Measurements from ENCODE around the gene MRPL10. TPM values are rescaled to one million over a fixed set of nuclear protein-coding genes. Genes with fewer than 3 reads are reported as not detected.

MRPL10 gene
- total RNA-seq, result 10 to 100 TPM; 68.7 to 84.1 TPM

DNA sequence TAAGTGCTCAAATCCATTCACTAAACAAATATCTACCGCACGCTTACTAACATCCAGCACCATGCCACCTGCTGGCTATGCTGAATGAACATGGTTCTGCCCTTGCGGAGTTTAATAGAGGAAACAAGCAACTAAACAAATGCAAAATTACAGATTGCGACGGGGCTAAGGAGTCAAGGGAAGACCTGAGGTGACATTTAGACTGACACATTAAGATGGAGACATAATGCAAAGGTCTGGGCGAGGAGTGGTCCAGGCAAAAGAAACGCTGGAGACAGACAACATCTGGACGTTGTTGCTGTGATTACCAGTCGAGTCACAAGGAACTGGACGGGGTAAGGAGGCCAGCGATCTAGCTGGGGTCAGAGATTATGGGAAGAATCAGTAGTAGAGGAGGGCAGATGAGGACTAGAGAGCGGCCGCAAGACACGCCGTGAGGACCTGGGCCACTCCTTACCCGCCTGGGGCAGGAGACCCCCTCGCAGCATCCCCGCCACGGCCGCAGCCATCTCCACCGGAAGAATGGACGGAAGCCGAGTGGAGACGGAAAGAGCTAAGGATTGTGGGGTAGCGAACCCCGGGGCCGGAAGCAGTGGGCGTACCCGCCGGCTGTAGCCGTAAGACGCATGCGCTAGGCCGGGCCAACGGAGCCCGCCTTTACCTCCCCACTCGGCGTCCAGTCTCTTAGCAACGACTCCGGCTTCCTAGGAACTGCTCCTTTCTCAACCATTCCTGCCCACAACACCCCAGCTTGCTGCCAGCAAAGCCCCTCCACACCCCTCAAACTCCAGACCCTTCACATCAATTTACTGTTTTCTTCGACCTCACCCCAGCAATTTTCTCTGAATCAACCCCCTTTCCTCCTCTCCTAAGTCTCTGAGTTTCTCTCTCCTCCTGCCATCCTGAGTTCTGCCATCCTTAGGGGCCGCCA is at the start of gene MRPL10, which contains the start of gene LRRC46:
Gene MRPL10 (minus strand): TSS at position 539 of the 931 bp plus-strand sequence. CDS start 30 bp downstream, at position 509.
Gene LRRC46 (plus strand): TSS at position 668 of the 931 bp plus-strand sequence. CDS start 320 bp downstream, outside the sequence.
- peak within 1 kb of the TSS; percentile 89 for H3K27ac Mint-ChIP-seq
- H3K36me3 Mint-ChIP-seq, result peaks cover 11 to 15% of the 10 kb centered on the region in 2 donors
- no peaks in the 10 kb centered on the region for H3K9me3 Mint-ChIP-seq
- DNase-seq (ENCODE audit: low spot score in 2 of 2), result peak; percentile 91 to 93
- ATAC-seq, result peak; percentile 95 to 98

DNA sequence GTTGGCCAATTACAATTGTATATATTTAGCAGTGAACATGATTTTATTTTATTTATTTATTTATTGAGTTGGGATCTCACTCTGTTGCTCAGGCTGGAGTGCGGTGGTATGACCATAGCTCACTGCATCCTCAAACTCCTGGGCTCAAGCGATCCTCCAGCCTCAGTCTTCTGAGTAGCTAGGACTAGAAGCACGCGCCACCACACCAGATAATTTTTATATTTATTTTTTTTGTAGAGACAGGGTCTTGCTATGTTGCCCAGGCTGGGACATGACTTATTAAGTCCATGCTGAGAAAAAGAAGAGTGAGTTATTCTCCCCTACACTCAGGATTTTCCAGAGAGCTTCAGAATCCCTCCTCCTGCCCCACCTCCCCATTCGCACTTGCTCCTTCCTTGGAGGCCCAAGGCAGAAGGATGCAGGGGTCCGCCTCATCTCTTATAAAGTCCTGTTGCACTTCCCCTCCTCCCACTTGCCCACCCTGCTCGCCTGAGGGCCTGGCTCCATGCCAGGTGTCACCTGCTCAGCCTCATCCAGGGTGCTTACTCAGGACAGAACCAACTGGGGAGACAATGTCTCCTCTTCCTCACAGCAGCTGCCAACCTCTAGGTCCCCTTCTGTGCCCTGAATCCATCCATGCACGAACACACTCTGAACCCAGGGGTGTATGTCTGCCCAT is 48.6 kb upstream of the MRPL10 start:
- Mint-ChIP-seq H3K9me3 (no peaks in the 10 kb centered on the region), H3K27ac (no peak overlapping the region), H3K36me3 (no peaks in the 10 kb centered on the region)
- ATAC-seq, result no peak
- no peak for DNase-seq (ENCODE audit: low spot score in 2 of 2)

DNA sequence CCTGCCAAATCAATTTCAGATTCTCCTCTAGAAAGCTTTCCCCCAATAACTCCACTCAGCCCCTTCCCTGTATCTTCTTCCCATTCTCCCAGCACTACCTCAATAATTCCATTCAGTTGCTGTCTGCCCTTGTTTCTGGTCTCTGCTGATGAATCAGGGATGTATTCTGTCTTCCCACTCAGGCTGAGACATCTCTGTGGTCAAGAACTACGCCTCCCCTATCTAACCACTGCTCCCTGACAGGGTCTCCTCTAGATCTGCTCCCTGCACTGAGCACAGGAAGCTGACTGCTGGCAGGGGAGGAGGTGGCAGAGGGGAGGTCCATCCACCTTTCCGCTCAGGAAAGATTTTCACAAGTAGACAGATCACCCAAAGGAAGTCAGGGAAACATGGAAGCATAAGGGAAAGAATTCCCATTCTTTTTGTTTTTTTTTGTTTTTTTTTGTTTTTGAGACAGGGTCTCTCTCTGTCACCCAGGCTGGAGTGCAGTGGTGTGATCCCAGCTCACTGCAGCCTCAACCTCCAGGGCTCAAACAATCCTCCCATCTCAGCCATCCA is 47.8 kb upstream of the MRPL10 start:
- no peak overlapping the region for H3K27ac Mint-ChIP-seq
- DNase-seq (ENCODE audit: low spot score in 2 of 2) (no peak), ATAC-seq (peak; percentile 63 to 69)

DNA sequence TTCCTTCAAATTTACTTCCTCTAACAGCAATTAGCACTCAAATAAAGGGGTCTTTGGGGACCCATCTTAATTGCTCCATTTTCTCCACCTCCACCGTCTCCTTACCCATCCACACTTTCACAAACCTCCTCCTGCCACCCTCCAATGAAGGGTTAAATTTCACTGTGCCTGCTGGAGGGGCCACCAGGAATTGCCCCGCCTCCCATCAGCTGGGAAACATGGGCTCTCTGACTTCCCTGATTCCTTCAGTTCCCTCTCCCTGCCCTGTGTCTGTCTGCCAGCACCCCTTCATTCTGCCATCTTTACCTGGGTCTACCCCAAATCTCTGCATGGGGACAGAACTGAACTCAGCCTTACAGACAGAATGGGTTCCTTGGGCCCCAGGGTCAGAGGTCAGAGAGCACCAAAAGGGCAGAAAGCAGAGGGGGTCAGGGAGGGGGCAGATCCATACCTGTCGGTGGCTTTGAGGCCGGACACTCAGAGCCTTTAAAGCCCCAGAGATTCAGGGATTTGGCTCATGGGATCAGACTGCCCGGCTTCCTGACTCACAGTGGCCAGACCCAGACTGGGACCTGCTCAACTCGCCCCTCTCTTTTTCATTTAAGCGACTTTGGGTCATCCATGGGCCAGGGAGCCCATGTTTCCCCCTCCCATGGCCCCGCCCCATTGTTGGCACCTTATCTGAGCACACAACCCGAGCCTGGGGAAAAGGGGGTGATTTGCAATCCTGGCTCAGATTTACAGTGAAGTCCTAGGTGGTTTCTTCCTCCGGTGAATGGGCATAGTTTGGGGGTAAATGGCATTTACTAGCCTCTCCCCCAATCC is 47.1 kb upstream of the MRPL10 start:
- Mint-ChIP-seq H3K36me3 (no peaks in the 10 kb centered on the region), H3K27ac (peak overlapping the region in 1 of 2 donors; percentile 12), H3K9me3 (no peaks in the 10 kb centered on the region)
- DNase-seq (ENCODE audit: low spot score in 2 of 2) (no peak), ATAC-seq (no peak)

More for the DNA sequence above, 47.8 kb upstream of the MRPL10 start:
- Mint-ChIP-seq H3K36me3 (no peaks in the 10 kb centered on the region), H3K9me3 (no peaks in the 10 kb centered on the region)

DNA sequence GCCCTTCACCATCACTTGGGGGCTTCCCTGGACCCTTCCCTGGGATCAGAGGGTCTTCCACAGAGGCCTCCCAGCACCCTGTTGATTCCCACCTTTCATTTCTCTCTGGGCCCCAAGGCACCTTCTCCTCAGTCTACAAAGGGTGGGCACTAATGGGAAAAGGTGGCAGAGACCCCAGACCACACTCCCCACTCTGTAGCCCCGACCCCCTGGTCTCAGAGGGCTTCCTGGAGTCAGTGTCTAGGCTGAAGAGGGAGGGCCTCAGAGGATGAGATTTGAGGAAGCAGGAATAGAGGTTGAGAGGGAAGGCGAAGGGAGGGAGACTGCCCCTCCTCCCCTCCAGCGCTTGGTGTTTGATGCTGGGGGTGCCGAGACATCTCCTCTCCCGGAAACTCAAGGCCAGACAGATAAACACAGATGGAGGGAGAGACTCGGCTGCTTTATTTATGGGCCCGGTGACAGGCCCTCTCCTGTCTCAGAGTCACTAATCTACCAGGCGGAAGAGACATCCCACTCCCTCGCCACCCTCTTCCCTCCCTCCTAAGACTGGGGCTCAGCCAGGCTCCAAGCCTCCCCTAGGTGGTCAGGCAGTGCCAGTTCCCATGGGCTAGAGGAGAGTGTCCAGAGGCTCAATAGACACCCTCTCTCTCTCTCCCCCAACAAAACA is 46.2 kb upstream of the MRPL10 start:
- ATAC-seq, result no peak
- Mint-ChIP-seq H3K9me3 (no peaks in the 10 kb centered on the region), H3K36me3 (no peaks in the 10 kb centered on the region), H3K27ac (no peak overlapping the region)
- DNase-seq (ENCODE audit: low spot score in 2 of 2), result no peak

DNA sequence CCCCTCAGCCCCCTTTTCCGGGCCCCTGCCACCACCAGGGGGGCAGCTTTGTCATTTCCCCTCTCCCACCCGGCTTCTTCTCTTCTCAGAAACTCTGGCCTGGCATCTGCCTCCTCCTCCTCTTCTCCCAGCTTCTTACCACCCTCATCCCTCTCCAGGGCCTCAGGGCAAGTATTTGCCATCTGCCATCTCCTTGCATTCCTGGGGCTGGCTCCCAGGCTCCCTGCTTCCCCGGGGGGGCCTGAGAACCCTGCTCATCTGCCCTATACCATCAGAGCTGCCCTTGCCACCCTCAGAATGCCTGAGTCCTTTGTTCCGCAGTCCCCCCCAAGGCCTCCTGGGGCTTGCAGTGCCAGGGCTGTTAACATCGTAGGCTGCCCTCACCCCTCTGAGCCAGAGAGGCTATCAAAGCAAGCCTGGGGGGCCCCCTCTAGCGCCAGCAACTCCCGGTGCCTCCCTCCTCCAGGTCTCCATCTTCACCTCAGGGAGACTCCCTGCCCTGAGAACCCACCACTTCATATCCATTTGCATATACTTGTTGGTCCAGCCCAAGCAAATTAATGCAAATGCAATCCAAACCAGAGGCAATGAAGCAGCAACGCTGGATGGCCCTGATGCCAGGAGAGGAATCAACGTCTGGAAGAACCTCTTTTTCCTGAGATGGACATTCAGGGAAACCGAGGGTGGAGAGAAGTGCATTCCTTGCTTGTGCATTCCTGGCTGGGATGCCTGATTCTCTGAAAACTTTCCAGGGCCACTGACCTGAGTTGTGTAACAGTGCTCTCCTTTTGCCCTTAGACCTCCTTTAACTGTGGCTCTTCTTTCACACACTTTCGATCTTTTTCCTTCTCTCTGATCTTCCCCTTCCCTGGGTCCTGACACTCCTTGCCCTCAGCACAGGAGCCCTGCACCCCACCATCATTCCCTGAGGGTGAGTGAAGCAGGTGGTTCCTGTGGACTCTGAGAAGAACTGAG is 44.0 kb upstream of the MRPL10 start:
- no peak overlapping the region for H3K27ac Mint-ChIP-seq
- ATAC-seq (no peak), DNase-seq (ENCODE audit: low spot score in 2 of 2) (no peak)
- H3K9me3 Mint-ChIP-seq, result no peaks in the 10 kb centered on the region
- no peaks in the 10 kb centered on the region for H3K36me3 Mint-ChIP-seq

DNA sequence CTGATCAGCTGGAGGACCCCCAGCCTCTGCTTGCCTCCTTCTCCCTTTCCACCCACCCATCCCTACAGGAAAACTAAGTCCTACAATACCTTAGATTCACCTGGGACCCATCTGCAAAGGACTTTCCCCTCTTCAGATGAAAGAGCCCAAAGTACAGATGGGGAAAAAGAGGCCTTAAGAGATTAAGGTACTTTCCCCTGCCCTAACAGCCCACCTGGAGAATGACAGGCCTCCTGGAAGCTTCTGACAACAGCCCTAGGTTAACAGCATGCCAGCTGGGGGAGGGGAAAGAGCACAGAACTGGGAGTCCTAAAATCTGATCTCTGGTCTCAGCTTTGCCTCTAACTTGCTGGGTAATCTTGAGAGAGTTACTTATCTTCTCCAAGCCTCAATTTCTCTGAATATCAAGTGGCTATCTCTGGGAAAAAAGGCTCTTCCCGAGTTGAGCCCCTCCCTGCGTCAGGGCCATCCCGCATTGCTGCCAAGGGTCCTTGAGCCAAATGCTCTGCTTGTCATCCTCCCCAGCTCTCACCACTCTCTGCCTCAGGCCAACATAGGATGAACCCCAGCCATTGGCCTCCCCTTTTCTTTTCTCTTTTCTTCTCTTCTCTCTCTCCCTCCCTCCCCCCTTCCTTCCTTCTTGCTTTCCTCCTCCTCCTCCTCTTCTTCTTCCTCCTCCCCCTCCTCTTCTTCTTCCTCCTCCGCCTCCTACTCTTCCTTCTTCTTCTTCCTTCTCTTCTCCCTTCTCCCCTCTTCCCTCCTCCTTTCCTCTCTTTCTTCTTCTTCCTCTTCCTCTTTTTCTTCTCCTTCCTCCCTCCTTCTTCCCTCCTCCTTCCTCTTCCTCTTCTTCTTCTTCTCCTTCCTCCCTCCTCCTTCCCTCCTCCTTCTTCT is 42.1 kb upstream of the MRPL10 start:
- Mint-ChIP-seq H3K9me3 (no peaks in the 10 kb centered on the region), H3K36me3 (no peaks in the 10 kb centered on the region), H3K27ac (no peak overlapping the region)
- ATAC-seq (no peak), DNase-seq (ENCODE audit: low spot score in 2 of 2) (no peak)

DNA sequence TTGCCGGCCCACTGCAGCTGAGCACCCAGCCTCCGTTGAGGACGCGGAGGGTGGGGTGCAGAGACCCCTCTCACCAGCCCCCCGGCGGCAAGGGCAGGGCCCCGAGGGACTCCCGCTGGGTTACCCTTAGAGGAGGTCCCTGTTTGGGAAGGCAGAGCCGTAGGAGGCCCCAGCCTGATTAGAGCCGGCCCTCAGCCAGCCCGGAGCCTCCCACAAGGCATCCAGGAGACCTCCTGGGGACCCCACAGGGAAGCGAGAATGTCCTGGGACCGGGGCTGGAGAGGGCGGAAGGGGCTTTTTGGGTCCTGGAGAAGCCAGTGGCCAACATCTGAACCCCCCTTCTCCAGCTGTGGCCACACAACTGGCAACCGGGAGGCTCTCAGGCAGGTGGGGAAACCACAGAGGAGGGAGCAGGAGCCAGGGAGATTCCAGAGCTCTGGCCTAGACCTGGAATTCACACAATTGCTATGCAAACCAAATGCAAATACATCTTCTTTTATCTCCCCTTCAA is 41.4 kb upstream of the MRPL10 start:
- Mint-ChIP-seq H3K36me3 (no peaks in the 10 kb centered on the region), H3K9me3 (no peaks in the 10 kb centered on the region), H3K27ac (no peak overlapping the region)
- DNase-seq (ENCODE audit: low spot score in 2 of 2) (no peak), ATAC-seq (no peak)

DNA sequence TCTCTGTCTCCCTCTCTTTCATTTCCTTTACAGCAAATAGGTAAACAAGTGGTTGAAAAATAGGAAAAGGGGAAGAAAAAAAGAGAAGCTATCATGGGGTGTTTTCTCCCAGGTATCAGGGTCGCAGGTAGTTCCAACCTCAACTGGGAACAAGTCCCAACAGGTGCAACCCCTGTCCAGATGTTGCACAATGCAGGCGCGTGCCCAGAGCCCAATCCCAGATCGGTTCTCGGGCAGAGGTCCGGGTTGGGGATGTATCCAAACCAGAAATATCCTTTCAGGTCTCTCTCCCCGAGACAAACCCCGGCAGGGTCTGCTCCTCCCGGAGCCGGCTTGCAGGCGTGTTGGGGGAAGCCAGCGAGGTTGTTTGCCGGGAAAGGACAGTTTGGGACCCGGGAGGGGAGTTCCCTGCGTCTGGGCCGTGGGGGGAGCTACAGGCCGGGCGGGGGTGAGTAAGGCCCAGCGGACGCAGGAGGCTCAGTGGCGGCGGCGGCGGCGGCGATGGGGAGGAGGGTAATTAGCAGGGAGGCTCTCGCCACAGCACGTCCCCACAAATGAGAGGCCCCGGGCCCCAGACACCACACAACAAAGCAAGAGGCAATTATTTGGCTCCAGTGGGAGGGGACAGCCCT is 40.8 kb upstream of the MRPL10 start:
- DNase-seq (ENCODE audit: low spot score in 2 of 2) (no peak), ATAC-seq (no peak)
- Mint-ChIP-seq H3K36me3 (no peaks in the 10 kb centered on the region), H3K27ac (no peak overlapping the region), H3K9me3 (no peaks in the 10 kb centered on the region)

DNA sequence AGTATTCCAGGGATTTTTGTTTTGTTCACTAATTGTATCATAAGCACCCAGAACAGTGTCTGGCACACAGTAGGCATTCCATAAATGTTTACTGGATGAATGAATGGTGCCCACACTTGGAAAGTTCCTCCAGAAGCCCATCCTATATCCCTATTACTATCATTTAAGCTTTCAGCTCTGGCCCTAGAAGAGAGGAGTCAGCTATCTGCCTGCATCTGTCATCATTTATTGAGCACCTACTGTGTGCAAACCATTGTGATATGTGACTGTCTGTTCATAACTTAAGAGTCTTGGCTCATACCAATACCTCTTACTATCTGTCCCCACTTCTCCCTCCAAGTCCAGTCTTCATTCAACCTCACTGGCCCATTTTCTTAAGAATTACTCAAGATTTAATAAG is 39.7 kb upstream of the MRPL10 start:
- Mint-ChIP-seq H3K36me3 (no peaks in the 10 kb centered on the region), H3K9me3 (no peaks in the 10 kb centered on the region), H3K27ac (no peak overlapping the region)
- no peak for ATAC-seq
- no peak for DNase-seq (ENCODE audit: low spot score in 2 of 2)

DNA sequence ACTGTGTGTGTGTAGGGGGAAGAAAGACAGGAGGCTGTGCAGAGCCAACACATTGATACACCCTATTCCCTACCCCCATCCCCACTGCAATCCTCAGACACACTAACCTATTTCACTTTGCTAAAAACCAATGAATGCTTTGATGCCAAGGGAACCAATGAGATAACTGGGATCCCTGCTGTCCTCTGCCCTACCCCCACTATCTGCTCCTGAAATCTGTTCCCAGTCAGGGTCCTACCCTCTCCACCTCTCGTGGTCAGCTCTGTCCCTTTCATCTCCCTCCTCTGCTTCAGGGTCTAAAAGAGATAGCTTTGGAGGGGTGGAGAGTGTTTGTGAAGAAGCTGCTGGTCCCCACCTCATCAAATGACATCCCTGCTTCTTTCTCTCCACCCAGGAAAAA is 38.7 kb upstream of the MRPL10 start:
- H3K36me3 Mint-ChIP-seq, result no peaks in the 10 kb centered on the region
- H3K27ac Mint-ChIP-seq, result no peak overlapping the region
- H3K9me3 Mint-ChIP-seq, result no peaks in the 10 kb centered on the region
- DNase-seq (ENCODE audit: low spot score in 2 of 2) (no peak), ATAC-seq (no peak)

DNA sequence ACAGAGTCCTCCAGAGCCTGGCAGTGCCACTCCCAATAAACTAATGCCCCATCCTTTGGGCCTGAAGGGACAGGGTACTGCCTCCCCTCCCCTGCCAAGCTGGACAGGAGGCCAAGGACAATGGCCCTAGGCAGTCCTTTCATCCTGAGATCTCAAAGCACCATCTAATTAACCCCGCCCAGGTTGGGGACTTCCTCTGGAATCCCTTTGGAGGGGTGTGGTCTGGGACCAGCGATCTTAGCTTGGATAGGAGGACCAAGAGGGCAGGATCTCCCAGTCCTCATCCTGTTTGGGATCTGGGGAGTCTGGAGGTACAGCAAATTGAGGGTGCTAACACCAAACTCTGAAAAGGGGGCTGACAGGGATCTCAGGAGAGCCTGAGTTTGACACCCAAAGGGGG is 37.8 kb upstream of the MRPL10 start:
- Mint-ChIP-seq H3K9me3 (no peaks in the 10 kb centered on the region), H3K27ac (no peak overlapping the region), H3K36me3 (no peaks in the 10 kb centered on the region)
- no peak for DNase-seq (ENCODE audit: low spot score in 2 of 2)
- no peak for ATAC-seq

DNA sequence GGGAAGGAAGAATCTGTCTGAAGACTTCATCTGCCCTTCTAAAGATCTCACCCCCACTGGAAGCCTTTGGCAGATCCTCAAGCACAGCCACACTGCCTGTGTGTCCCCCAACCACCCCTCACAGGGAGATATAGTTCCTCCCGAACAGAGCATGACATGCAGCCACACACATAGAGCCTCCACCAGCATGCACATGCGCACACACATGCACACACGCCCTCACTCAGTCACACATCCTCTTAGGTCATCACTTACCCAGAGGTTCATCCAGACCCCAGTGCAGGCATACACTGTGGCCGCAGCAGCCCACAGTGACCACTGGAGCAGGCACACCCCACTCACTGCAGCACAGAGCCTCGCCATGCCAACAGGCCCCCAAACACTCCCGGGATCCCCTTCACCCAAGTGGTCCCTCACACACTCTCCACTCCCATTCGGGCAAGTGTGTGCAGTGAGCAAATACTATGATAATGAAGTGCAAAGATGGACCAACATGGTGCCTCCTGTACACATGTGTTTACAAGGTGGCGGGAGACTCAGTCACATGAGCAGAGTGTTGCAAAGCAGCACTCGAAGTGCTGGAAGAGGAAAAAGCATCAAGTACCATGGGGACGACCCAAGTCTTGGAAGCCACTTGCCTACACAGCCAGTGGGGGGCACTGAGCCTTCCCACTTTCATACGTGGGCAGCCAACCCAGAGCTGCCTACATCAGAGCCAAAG is 36.6 kb upstream of the MRPL10 start:
- no peak for DNase-seq (ENCODE audit: low spot score in 2 of 2)
- no peak for ATAC-seq
- H3K36me3 Mint-ChIP-seq, result no peaks in the 10 kb centered on the region
- peaks cover 0 to 4% of the 10 kb centered on the region in 2 donors for H3K9me3 Mint-ChIP-seq
- no peak overlapping the region for H3K27ac Mint-ChIP-seq

All from activated naive CD4-positive, alpha-beta T cell treated with anti-CD3 and anti-CD28 coated beads, Interleukin-2, amount 50 U/mL, for 72 hours (primary cell).